A673 (cell line): ENCODE data around the gene FLNC.

ENCODE experiments used
- CTCF ChIP-seq: fragments of 300-800, 200-600 bp; sonication (generic); conservative IDR thresholded peaks from 2 replicates; pipeline ENCODE4 v1.5.1; 2017; ENCODE audit warnings: low read depth, mild to moderate bottlenecking, antibody characterized with exemption, low read length, moderate library complexity, mixed read lengths
- EZH2 ChIP-seq: fragments of 200-600 bp; sonication (generic); IDR thresholded peaks from 2 replicates; pipeline ENCODE4 v1.6.1; 2017; ENCODE audit warnings: borderline replicate concordance, low read depth, mild to moderate bottlenecking, mixed read lengths, antibody characterized with exemption, low read length; ENCODE audit not compliant: poor library complexity, severe bottlenecking

- TF ChIP-seq CTCF (no peak), EZH2 (no peak)
Measured at GRCh38 chr7:128829391-128830166, 627 bp upstream of the FLNC start.
